HepG2 (cell line): ENCODE results near the gene THSD4. TPM values are rescaled to one million over a fixed set of nuclear protein-coding genes. Genes with fewer than 3 reads are reported as not detected.

Experiments used
- SP1 ChIP-seq, 2 experiments: fragments of 450-650 bp in 1 of 2; sonication (generic) in 1 of 2; formaldehyde crosslinking in 1 of 2; IDR thresholded peaks; 2 replicates each; pipeline versions ENCODE4 v1.4.0 to v1.6.1; 2016 to 2020; ENCODE audit warnings: missing genetic modification reagents in 1 of 2
- ZBTB44 ChIP-seq: sonication (generic); formaldehyde crosslinking; IDR thresholded peaks from 2 replicates; pipeline ENCODE4 v1.4.0; 2020; ENCODE audit warnings: missing genetic modification reagents
- ZNF143 ChIP-seq: sonication (generic); formaldehyde crosslinking; IDR thresholded peaks from 2 replicates; pipeline ENCODE4 v1.4.0; 2020; ENCODE audit warnings: missing genetic modification reagents
- ZNF563 ChIP-seq: sonication (generic); formaldehyde crosslinking; IDR thresholded peaks from 2 replicates; pipeline ENCODE4 v1.8.0; 2022; ENCODE audit warnings: mild to moderate bottlenecking, moderate library complexity, missing genetic modification reagents
- ZNF644 ChIP-seq: IDR thresholded peaks from 2 replicates; pipeline ENCODE4 v1.6.1; 2016; ENCODE audit warnings: low read depth
- polyA plus RNA-seq, 8 experiments: library from polyadenylated mRNA; depleted of rRNA in 3 of 8; stranded (reverse) in 7 of 8; unstranded in 1 of 8; fragments of >200 nt; fragmentation: Illumina TruSeq in 4 of 8; extraction: Trizol in 4 of 8; gene quantifications; 2 replicates each; pipeline versions ENCODE4 v1.2.1 to v1.2.3, GENCODE V29; 2011 to 2016; ENCODE audit warnings: low read depth in 4 of 8, missing spikeins in 1 of 8, mixed read lengths in 1 of 8; ENCODE audit not compliant: insufficient read depth in 1 of 8
- total RNA-seq, 5 experiments: library from RNA; depleted of rRNA; stranded (reverse); fragments of >200 nt; fragmentation: Illumina TruSeq; extraction: Trizol; gene quantifications; 2 replicates each; pipeline ENCODE4 v1.2.3, GENCODE V29; 2016; ENCODE audit warnings: low read depth in 1 of 5
- TF ChIP-seq, protein P1 (sequence below), 2 experiments: fragments of 450-650 bp in 1 of 2; sonication (generic) in 1 of 2; formaldehyde crosslinking in 1 of 2; IDR thresholded peaks; 2 replicates each; pipeline versions ENCODE4 v1.6.1 to v1.8.0; 2016 to 2022; ENCODE audit warnings: antibody characterized with exemption in 1 of 2, mild to moderate bottlenecking in 1 of 2, missing genetic modification reagents in 1 of 2

The THSD4 gene
- total and polyA plus RNA-seq, 2 of the 13 experiments (the other 11 are each of a cell fraction or from before 2014, with no cell fraction given): 0.07 to 0.21 TPM

GRCh38 chr15:71114066-71114680 lies 1.1 kb upstream of the THSD4 start (continued):
- TF ChIP-seq, protein P1, sequence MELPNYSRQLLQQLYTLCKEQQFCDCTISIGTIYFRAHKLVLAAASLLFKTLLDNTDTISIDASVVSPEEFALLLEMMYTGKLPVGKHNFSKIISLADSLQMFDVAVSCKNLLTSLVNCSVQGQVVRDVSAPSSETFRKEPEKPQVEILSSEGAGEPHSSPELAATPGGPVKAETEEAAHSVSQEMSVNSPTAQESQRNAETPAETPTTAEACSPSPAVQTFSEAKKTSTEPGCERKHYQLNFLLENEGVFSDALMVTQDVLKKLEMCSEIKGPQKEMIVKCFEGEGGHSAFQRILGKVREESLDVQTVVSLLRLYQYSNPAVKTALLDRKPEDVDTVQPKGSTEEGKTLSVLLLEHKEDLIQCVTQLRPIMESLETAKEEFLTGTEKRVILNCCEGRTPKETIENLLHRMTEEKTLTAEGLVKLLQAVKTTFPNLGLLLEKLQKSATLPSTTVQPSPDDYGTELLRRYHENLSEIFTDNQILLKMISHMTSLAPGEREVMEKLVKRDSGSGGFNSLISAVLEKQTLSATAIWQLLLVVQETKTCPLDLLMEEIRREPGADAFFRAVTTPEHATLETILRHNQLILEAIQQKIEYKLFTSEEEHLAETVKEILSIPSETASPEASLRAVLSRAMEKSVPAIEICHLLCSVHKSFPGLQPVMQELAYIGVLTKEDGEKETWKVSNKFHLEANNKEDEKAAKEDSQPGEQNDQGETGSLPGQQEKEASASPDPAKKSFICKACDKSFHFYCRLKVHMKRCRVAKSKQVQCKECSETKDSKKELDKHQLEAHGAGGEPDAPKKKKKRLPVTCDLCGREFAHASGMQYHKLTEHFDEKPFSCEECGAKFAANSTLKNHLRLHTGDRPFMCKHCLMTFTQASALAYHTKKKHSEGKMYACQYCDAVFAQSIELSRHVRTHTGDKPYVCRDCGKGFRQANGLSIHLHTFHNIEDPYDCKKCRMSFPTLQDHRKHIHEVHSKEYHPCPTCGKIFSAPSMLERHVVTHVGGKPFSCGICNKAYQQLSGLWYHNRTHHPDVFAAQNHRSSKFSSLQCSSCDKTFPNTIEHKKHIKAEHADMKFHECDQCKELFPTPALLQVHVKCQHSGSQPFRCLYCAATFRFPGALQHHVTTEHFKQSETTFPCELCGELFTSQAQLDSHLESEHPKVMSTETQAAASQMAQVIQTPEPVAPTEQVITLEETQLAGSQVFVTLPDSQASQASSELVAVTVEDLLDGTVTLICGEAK (IDR thresholded peaks at IDR 0.05): no peak
- TF ChIP-seq, protein P1 (CRISPR knock-in tag; IDR thresholded peaks at IDR 0.05): no peak
- TF ChIP-seq SP1 (IDR thresholded peaks at IDR 0.05): no peak
- no peak for TF ChIP-seq SP1 (CRISPR knock-in tag; IDR thresholded peaks at IDR 0.05)
- TF ChIP-seq ZNF563 (CRISPR knock-in tag): no peak
- no peak for TF ChIP-seq ZNF143 (CRISPR knock-in tag)
- no peak for TF ChIP-seq ZBTB44
- TF ChIP-seq ZNF644 (CRISPR knock-in tag): no peak
